Loucy (cell line): Measurements from ENCODE around the gene EVI5.

Experiments
- CTCF ChIP-seq: fragments of 200-600 bp; sonication (generic); conservative IDR thresholded peaks from 2 replicates; pipeline ENCODE4 v1.5.1; 2014; ENCODE audit warnings: mild to moderate bottlenecking, antibody characterized with exemption, low read length
- EZH2phosphoT487 ChIP-seq: fragments of 200-600 bp; IDR thresholded peaks from 2 replicates; pipeline ENCODE4 v1.6.1; 2018; ENCODE audit warnings: antibody characterized with exemption, mild to moderate bottlenecking, moderate library complexity, borderline replicate concordance

GRCh38 chr1:92551916-92552315 is 233.0 kb downstream of the EVI5 start:
- TF ChIP-seq CTCF (no peak), EZH2phosphoT487 (no peak)
